ENCODE results near the gene TBC1D14. TPM values are rescaled to one million over a fixed set of nuclear protein-coding genes. Genes with fewer than 3 reads are reported as not detected.
A peak's percentile ranks its signal among the peaks of the same experiment; 100 is the strongest.
"Not testable (repeated sequence)": the region's sequence is repeated elsewhere in the genome, so short reads cannot be mapped to it uniquely, and the experiment has no call there.

Gene TBC1D14
- total RNA-seq, 3 donors from 2014 or later (not counting 1 experiment from before 2014, with no cell fraction given) = 36.0 to 54.7 (median 53.2) TPM

GRCh38 chr4:6972911-6973310 lies 63.3 kb downstream of the TBC1D14 start:
- H3K4me1 Mint-ChIP-seq = peaks cover 31% of the 10 kb centered on the region in 2 donors
- no peaks in the 10 kb centered on the region for H3K27me3 ChIP-seq (ENCODE audit: control insufficient read depth, insufficient read depth, low read length)
- DNase-seq = no peak
- no peaks in the 10 kb centered on the region for H3K27me3 Mint-ChIP-seq (ENCODE audit: low read depth in 2 of 2)
- peaks cover 6% of the 10 kb centered on the region for H3K36me3 ChIP-seq (ENCODE audit: control insufficient read depth, insufficient read depth, low read length)
- no peak overlapping the region for H3K4me3 ChIP-seq (ENCODE audit: low read length)
- no peaks in the 10 kb centered on the region for H3K9me3 ChIP-seq (ENCODE audit: control insufficient read depth, insufficient read depth, low read length)
- WGBS (ENCODE audit: insufficient coverage) = 99% methylated on average over 9 of the region's 9 CpGs
- H3K4me1 ChIP-seq (ENCODE audit: control insufficient read depth, insufficient read depth, low read length) = peaks cover 5% of the 10 kb centered on the region
- no peak for ATAC-seq
- no peak for TF ChIP-seq CTCF (IDR thresholded peaks at IDR 0.05)
- H3K36me3 Mint-ChIP-seq = no peaks in the 10 kb centered on the region
- H3K9me3 Mint-ChIP-seq = no peaks in the 10 kb centered on the region
- H3K27ac ChIP-seq (ENCODE audit: low read length) = no peak overlapping the region
- no peak overlapping the region for H3K4me3 Mint-ChIP-seq
- intact Hi-C loops (cut with micrococcal nuclease) = no loop called here
- H3K27ac Mint-ChIP-seq = peak overlapping the region in 1 of 2 donors; percentile 3

- Mint-ChIP-seq H3K27ac (peak overlapping the region; percentile 53 to 75), H3K4me3 (no peak overlapping the region), H3K36me3 (no peaks in the 10 kb centered on the region), H3K4me1 (peaks cover 20% of the 10 kb centered on the region in 2 donors), H3K9me3 (no peaks in the 10 kb centered on the region), H3K27me3 (ENCODE audit: low read depth in 2 of 2) (no peaks in the 10 kb centered on the region)
- H3K9me3 ChIP-seq (ENCODE audit: control insufficient read depth, insufficient read depth, low read length) = no peaks in the 10 kb centered on the region
- peak; percentile 93 for TF ChIP-seq CTCF (IDR thresholded peaks at IDR 0.05)
- H3K27ac ChIP-seq (ENCODE audit: low read length) = no peak overlapping the region
- intact Hi-C loops (cut with micrococcal nuclease) = loop anchor here (1.0 kb wide), 1 partner anchor 96 kb away; no protein-coding TSS in a partner anchor
- peak; percentile 70 to 91 for DNase-seq
- no peaks in the 10 kb centered on the region for H3K36me3 ChIP-seq (ENCODE audit: control insufficient read depth, insufficient read depth, low read length)
- peaks cover 5% of the 10 kb centered on the region for H3K4me1 ChIP-seq (ENCODE audit: control insufficient read depth, insufficient read depth, low read length)
- ATAC-seq = peak; percentile 93 to 100 (median 99)
- no peak overlapping the region for H3K4me3 ChIP-seq (ENCODE audit: low read length)
- 30% methylated on average over 6 of the region's 7 CpGs for WGBS (ENCODE audit: insufficient coverage)
- no peaks in the 10 kb centered on the region for H3K27me3 ChIP-seq (ENCODE audit: control insufficient read depth, insufficient read depth, low read length)
These were observed 64.7 kb downstream of the TBC1D14 start for GRCh38 chr4:6974138-6974848.

- DNase-seq; ATAC-seq; H3K4me1 ChIP-seq (ENCODE audit: control insufficient read depth, insufficient read depth, low read length); H3K36me3 Mint-ChIP-seq; intact Hi-C loops (cut with micrococcal nuclease); H3K4me3 ChIP-seq (ENCODE audit: low read length); H3K27me3 Mint-ChIP-seq (ENCODE audit: low read depth in 2 of 2); H3K4me3 Mint-ChIP-seq; H3K36me3 ChIP-seq (ENCODE audit: control insufficient read depth, insufficient read depth, low read length); H3K27ac Mint-ChIP-seq; H3K9me3 Mint-ChIP-seq; H3K27ac ChIP-seq (ENCODE audit: low read length); H3K9me3 ChIP-seq (ENCODE audit: control insufficient read depth, insufficient read depth, low read length); H3K27me3 ChIP-seq (ENCODE audit: control insufficient read depth, insufficient read depth, low read length): not testable (repeated sequence)
- 95% methylated on average over 10 of the region's 33 CpGs for WGBS (ENCODE audit: insufficient coverage)
- peaks cover 13 to 21% of the 10 kb centered on the region in 2 donors for H3K4me1 Mint-ChIP-seq
These were observed 68.2 kb downstream of the TBC1D14 start for GRCh38 chr4:6977846-6978245.

- Mint-ChIP-seq H3K9me3 (no peaks in the 10 kb centered on the region), H3K4me3 (peak overlapping the region; percentile 37), H3K36me3 (no peaks in the 10 kb centered on the region), H3K27me3 (ENCODE audit: low read depth in 2 of 2) (no peaks in the 10 kb centered on the region), H3K4me1 (peaks cover 37 to 43% of the 10 kb centered on the region in 2 donors), H3K27ac (peak overlapping the region in 1 of 2 donors; percentile 40)
- 93% methylated on average over 3 of the region's 4 CpGs for WGBS (ENCODE audit: insufficient coverage)
- intact Hi-C loops (cut with micrococcal nuclease) = no loop called here
- TF ChIP-seq CTCF (IDR thresholded peaks at IDR 0.05) = no peak
- peaks cover 23% of the 10 kb centered on the region for H3K4me1 ChIP-seq (ENCODE audit: control insufficient read depth, insufficient read depth, low read length)
- no peak overlapping the region for H3K4me3 ChIP-seq (ENCODE audit: low read length)
- H3K27me3 ChIP-seq (ENCODE audit: control insufficient read depth, insufficient read depth, low read length) = no peaks in the 10 kb centered on the region
- no peak overlapping the region for H3K27ac ChIP-seq (ENCODE audit: low read length)
- DNase-seq (no peak), ATAC-seq (no peak)
- H3K36me3 ChIP-seq (ENCODE audit: control insufficient read depth, insufficient read depth, low read length) = peaks cover 1% of the 10 kb centered on the region
- H3K9me3 ChIP-seq (ENCODE audit: control insufficient read depth, insufficient read depth, low read length) = no peaks in the 10 kb centered on the region
These were observed 74.0 kb downstream of the TBC1D14 start for GRCh38 chr4:6983544-6984142.

Data from natural killer cell (primary cell).